GM12872 (cell line): ENCODE data around the gene ANKRD6.

Experiments used
- TF ChIP-seq, protein P1 (sequence below): IDR thresholded peaks from 3 replicates; pipeline ENCODE4 v1.5.1; 2011; ENCODE audit warnings: low read depth, mild to moderate bottlenecking, low read length, moderate library complexity; ENCODE audit not compliant: insufficient read depth

Gene ANKRD6

DNA sequence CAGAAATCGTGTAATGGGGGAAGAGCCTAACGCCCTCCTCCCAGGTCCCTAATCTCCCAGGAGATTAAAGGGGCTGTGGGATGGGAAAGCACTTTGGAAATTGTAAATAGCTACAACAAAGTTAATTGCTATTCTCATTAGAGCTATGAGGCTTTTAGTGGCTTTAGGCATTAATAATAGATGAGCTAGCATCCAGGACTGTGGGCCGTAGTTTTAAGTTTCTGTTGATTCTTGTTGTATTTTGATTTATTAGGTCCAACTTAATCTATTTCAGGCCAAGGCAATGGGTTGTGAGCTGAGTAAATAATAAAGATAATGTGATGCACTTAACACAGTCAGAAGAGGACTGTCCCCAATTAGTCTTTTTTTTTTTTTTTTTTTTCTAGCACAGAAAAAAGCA is 67.7 kb downstream of the ANKRD6 start:
- TF ChIP-seq, protein P1, sequence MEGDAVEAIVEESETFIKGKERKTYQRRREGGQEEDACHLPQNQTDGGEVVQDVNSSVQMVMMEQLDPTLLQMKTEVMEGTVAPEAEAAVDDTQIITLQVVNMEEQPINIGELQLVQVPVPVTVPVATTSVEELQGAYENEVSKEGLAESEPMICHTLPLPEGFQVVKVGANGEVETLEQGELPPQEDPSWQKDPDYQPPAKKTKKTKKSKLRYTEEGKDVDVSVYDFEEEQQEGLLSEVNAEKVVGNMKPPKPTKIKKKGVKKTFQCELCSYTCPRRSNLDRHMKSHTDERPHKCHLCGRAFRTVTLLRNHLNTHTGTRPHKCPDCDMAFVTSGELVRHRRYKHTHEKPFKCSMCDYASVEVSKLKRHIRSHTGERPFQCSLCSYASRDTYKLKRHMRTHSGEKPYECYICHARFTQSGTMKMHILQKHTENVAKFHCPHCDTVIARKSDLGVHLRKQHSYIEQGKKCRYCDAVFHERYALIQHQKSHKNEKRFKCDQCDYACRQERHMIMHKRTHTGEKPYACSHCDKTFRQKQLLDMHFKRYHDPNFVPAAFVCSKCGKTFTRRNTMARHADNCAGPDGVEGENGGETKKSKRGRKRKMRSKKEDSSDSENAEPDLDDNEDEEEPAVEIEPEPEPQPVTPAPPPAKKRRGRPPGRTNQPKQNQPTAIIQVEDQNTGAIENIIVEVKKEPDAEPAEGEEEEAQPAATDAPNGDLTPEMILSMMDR: no peak

DNA sequence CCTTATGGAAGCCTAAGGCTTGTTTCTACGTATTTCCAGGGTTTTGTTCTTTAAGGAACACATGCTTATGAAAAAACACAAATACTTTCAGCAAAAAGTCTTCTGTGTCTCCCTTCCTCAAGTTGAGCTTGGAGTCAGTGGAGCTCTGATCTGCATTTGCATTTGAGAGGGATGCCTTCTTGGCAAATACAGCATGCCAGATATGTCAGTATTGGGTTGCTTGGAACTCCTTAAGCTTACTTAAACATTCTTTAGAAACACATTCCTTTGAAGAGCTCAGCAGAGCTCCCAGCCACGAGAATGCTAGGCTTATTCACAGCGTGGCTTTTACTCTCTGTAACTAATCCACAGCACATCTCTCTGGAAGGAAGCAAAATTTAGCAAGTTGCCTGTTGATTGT is 68.3 kb downstream of the ANKRD6 start:
- TF ChIP-seq, protein P1: no peak

DNA sequence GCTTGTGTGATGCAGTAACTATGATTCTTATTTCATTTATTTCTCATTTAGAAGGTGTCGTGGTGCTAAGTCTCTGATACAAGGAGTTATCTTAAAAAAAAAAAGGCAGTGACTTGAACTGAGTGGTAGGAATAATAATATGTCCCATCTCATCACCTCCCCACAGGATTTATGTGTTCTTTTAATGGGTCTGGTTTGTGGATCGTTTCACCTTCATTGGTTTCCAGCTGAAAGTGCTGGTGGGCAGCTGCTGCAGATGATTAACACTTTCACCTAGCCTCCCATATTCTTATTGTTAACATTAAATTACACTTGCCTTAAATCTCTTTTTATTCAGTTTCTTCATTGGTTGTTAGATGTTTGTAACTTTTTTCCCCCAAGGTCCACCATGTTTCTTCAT is 68.8 kb downstream of the ANKRD6 start:
- TF ChIP-seq, protein P1: no peak

DNA sequence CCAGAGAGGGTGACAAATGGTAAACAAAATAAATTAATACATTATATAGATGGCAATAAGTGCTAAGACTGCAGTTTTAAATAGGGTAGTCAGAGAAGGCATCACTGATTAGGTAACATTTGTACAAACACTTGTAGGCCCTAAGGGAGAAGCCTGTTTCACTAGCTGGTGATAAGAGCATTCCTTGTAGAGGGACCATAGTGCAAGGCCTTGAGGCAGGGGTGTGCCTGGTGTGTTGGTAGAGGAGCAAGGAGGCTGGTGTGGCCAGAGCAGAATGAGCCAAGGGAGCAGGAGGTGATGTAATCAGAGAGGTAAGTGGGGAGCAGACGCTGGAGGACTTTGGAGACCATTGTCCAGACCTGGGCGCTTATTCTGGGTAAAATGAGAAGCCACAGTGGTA is 70.7 kb downstream of the ANKRD6 start:
- TF ChIP-seq, protein P1: no peak

DNA sequence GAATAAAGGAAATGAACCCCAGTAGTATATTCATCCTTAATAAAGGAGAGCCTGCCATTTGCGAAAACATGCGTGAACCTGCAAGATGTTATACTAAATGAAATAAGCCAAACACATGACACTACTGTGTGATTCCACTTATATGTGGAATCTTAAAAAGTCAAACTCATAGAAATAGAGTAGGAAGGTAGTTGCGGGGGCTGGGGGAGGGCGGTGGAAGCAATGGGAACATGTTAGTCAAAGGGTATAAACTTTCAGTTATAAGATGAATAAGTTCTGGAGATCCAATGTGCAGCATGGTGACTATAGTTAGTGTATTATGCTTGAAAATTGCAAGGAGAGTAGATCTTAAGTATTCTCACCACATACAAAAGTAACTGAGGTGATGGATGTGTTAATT is 72.9 kb downstream of the ANKRD6 start:
- TF ChIP-seq, protein P1: no peak

DNA sequence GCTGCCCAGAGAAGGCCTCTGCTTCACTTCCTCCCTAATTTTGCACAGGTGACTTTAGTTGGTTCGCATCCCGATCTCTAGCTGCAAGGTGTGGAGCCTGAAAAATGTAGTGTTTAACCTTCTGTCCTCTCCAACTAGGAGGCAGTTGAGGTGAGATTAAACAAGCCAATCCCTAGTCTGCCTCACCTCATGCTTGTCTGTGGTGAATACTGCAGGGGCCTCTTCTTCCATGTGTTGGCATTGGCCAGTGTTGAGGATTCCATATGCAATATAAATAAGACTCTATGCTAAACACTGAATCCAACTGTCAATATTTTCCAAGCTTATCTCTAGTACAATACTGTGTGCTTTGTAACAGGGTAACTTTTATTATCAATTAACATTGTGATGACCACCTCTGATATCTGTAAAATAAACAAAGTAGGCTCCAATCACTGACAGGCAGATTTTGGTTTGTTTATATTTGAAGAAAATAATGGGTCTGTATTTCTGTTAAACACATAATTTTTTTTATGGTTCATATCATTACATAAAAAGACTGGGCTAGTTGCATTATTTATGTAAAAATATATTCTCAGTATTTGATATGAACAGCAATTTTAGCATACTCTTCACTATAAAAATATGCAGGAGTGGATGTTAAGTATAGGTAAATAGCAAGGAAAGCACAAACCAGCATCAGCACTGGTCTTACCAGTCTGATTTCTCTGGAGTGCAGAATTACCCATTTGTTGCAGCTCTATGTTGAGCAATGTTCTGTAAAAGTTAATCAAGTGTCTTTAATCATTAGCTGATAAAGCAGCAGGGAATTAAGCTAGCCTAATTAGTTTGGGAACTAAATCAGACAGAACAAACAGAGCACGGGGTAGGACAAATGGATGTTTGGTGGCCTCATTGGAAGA is 74.0 kb downstream of the ANKRD6 start:
- TF ChIP-seq, protein P1: no peak

DNA sequence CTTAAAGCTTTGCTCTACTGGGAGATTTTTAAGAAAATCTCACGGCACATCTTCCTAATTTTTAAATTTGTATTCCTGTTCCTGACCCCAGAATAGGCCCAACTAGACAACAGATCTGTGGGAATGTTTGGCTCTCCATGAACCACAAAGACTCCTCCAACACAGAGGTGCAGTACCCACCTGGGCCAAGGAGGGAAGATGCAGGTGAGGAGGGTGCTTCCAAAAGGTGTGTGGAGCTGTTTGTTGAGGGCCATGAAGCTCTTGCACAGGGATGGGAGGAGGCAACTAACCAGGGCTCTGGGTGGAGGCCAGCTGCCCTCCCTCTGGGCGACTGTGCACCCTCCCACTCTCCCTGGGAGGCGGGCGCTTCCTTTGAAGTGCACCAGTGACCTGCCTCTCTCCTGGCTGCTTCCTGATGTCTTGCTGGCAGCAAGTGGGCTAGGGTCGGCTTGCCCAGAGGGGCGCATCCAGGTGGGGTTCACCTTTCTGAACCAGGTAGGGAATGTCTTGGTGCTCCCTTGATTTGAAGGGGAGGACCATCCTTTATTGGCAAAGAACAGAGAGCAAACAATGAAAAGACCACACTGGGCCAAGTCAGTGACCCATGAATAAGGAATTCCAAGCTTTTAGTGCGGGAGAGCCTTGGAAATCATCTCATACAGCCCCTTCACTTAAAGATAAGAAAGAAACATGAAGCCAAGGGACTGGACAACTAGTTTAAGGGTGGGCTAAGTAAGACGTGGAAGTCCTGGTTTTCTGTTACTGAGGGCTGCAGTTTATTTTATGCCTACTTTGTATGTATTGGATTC is 76.0 kb downstream of the ANKRD6 start:
- TF ChIP-seq, protein P1: no peak
